ENCODE results near the gene PIP5K1B.

DNA sequence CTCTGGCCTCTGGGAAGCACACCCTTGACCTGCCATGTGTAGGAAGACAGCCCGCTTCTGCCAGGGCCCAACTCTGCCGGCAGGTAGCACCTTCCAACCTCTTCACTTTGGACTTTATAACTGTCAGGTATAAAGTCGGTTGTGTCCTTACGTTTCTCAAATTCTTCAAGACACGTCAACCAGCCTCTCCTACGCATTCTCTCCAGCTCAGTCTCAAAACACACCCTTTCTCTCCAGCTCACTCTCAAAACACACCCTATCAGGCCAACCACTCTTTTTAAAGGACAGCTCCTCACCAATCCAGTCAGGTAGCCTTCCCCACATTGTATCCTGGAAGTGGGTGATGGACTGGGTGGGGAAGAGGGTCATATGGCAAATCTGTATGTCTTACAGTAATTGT lies 344.1 kb downstream of the PIP5K1B start:
- TF ChIP-seq NR1H2 (CRISPR knock-in tag; IDR thresholded peaks at IDR 0.05) (no peak), FOXJ3 (CRISPR knock-in tag; IDR thresholded peaks at IDR 0.05; ENCODE audit: borderline replicate concordance) (no peak), CTCF (IDR thresholded peaks at IDR 0.05) (no peak), PRDM15 (CRISPR knock-in tag; IDR thresholded peaks at IDR 0.05) (no peak), ARID4B (CRISPR knock-in tag; IDR thresholded peaks at IDR 0.05; ENCODE audit: borderline replicate concordance) (no peak), CREM (CRISPR knock-in tag; IDR thresholded peaks at IDR 0.05) (no peak)

Data from WTC11 (cell line).